Measurements from ENCODE around the gene MORN3.
"Not testable (repeated sequence)": the region's sequence is repeated elsewhere in the genome, so short reads cannot be mapped to it uniquely, and the experiment has no call there.

- not testable (repeated sequence) for TF ChIP-seq CTCF (IDR thresholded peaks at IDR 0.05; ENCODE audit: low read depth, low read length); EZH2phosphoT487 (IDR thresholded peaks at IDR 0.05; ENCODE audit: low read depth)
These were observed 28.4 kb upstream of the MORN3 start for GRCh38 chr12:121697861-121698260.

Measured in OCI-LY3 (cell line).